KMS-11 (cell line): ENCODE measurements around the gene SELENOI.

Experiments
- H2AFZ ChIP-seq: fragments of 200-600 bp; sonication (generic); 2 replicates; pipeline ENCODE4 v1.6.1; 2016; ENCODE audit warnings: antibody characterized with exemption, mixed run types, low read depth
- H3K27ac ChIP-seq: fragments of 200-600 bp; sonication (generic); 2 replicates; pipeline ENCODE4 v1.6.1; 2016; ENCODE audit warnings: mild to moderate bottlenecking, mixed run types
- H3K27me3 ChIP-seq: fragments of 200-600 bp; sonication (generic); 2 replicates; pipeline ENCODE4 v1.6.1; 2017; ENCODE audit warnings: mild to moderate bottlenecking, low read depth, mixed run types, moderate library complexity; ENCODE audit not compliant: insufficient read depth
- H3K36me3 ChIP-seq: fragments of 200-600 bp; sonication (generic); 2 replicates; pipeline ENCODE4 v1.6.1; 2017; ENCODE audit warnings: mild to moderate bottlenecking, mixed run types; ENCODE audit not compliant: insufficient read depth
- H3K4me1 ChIP-seq: fragments of 200-600 bp; sonication (generic); 2 replicates; pipeline ENCODE4 v1.6.1; 2016; ENCODE audit warnings: mild to moderate bottlenecking, low read depth, mixed run types; ENCODE audit not compliant: poor library complexity, severe bottlenecking
- H3K4me2 ChIP-seq: fragments of 200-600 bp; sonication (generic); 2 replicates; pipeline ENCODE4 v1.7.0; 2016; ENCODE audit warnings: mild to moderate bottlenecking, mixed run types
- H3K4me3 ChIP-seq: fragments of 200-600 bp; sonication (generic); IDR thresholded peaks from 2 replicates; pipeline ENCODE4 v1.6.1; 2017; ENCODE audit warnings: low read depth, low read length, mixed read lengths; ENCODE audit not compliant: insufficient read depth
- H3K79me2 ChIP-seq: fragments of 200-600 bp; sonication (generic); 2 replicates; pipeline ENCODE4 v1.6.1; 2016; ENCODE audit warnings: low read depth, mixed run types; ENCODE audit not compliant: insufficient read depth
- H3K9ac ChIP-seq: fragments of 200-600 bp; sonication (generic); 2 replicates; pipeline ENCODE4 v1.6.1; 2016; ENCODE audit warnings: mild to moderate bottlenecking, mixed run types
- H4K20me1 ChIP-seq: fragments of 200-600 bp; sonication (generic); 2 replicates; pipeline ENCODE4 v1.6.1; 2016; ENCODE audit warnings: mild to moderate bottlenecking, mixed run types; ENCODE audit not compliant: insufficient read depth
- TF ChIP-seq, protein P1 (sequence below): fragments of 200-600 bp; sonication (generic); conservative IDR thresholded peaks from 2 replicates; pipeline ENCODE4 v1.6.1; 2017; ENCODE audit warnings: low read depth, mild to moderate bottlenecking, antibody characterized with exemption, low read length, moderate library complexity, mixed read lengths

SELENOI gene

DNA sequence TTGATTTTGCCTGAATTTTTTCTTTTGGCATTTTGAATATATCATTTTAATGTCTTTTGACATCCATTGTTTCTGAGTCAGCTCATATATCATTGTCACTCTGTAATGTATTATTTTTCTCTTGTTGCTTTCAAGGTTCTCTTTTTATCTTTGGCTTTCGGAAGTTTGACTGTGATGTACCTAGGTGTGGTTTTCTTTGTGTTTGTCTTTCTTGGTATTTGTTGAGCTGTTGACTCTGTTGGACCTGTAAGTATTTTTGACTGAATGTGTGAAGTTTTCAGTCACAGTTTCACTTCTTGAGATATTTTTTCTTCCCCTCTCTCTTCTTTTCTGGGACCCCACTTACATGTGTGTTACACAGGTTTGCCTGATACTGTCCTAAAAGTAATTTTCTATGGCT lies 30.9 kb downstream of the SELENOI start:
- Histone ChIP-seq H3K9ac (no peak overlapping the region), H2AFZ (no peak overlapping the region), H3K4me3 (no peak overlapping the region), H3K4me2 (no peak overlapping the region), H3K4me1 (no peaks in the 10 kb centered on the region), H3K27ac (no peak overlapping the region), H3K36me3 (no peaks in the 10 kb centered on the region), H3K27me3 (no peaks in the 10 kb centered on the region), H3K79me2 (no peaks in the 10 kb centered on the region), H4K20me1 (no peaks in the 10 kb centered on the region)
- TF ChIP-seq, protein P1, sequence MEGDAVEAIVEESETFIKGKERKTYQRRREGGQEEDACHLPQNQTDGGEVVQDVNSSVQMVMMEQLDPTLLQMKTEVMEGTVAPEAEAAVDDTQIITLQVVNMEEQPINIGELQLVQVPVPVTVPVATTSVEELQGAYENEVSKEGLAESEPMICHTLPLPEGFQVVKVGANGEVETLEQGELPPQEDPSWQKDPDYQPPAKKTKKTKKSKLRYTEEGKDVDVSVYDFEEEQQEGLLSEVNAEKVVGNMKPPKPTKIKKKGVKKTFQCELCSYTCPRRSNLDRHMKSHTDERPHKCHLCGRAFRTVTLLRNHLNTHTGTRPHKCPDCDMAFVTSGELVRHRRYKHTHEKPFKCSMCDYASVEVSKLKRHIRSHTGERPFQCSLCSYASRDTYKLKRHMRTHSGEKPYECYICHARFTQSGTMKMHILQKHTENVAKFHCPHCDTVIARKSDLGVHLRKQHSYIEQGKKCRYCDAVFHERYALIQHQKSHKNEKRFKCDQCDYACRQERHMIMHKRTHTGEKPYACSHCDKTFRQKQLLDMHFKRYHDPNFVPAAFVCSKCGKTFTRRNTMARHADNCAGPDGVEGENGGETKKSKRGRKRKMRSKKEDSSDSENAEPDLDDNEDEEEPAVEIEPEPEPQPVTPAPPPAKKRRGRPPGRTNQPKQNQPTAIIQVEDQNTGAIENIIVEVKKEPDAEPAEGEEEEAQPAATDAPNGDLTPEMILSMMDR: no peak

DNA sequence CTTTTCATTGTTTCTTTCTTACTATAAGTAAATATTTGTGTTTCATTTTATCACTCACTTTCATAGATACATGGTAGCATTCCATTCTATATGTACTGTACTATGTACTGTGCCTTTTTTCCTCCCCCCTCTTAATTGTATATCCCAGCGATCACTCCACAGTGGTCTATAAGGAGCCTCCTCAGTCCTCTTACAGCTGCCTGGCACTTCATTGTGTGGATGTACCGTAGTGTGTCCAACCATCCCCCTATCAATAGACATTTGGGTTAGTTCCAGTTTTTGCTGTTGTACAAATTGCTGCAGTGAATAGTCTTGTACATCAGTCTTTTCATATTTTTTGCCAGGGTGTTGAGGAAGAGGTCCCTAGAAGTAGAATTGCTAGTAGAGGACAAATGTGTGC lies 34.3 kb downstream of the SELENOI start:
- Histone ChIP-seq H3K36me3 (no peaks in the 10 kb centered on the region), H3K9ac (no peak overlapping the region), H3K4me3 (no peak overlapping the region), H3K27ac (no peak overlapping the region), H4K20me1 (no peaks in the 10 kb centered on the region), H3K79me2 (no peaks in the 10 kb centered on the region), H3K4me1 (peaks cover 4% of the 10 kb centered on the region), H2AFZ (no peak overlapping the region), H3K4me2 (no peak overlapping the region), H3K27me3 (no peaks in the 10 kb centered on the region)
- TF ChIP-seq, protein P1: no peak

DNA sequence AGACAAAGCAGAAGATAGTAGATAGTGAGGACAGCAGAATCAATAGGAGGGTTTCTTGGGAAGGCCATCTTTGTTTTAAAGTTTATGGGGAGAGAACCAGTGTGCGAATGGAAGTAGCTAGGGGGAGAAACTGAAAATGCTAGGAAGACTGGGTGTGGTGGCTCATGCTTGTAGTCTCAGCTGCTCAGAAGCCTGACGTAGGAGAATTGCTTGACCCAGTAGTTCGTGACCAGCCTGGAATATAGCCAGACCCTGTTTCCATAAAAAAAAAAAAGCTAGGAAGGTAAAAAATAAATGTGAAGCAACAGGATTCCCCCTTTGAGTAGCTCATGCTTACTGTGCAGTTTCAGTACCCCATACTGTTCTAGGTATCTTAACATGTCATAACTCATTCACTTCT lies 36.6 kb downstream of the SELENOI start:
- Histone ChIP-seq H3K9ac (no peak overlapping the region), H3K4me2 (no peak overlapping the region), H3K36me3 (no peaks in the 10 kb centered on the region), H3K4me3 (no peak overlapping the region), H3K27me3 (no peaks in the 10 kb centered on the region), H2AFZ (no peak overlapping the region), H3K79me2 (no peaks in the 10 kb centered on the region), H3K4me1 (peaks cover 4% of the 10 kb centered on the region), H4K20me1 (no peaks in the 10 kb centered on the region), H3K27ac (no peak overlapping the region)
- TF ChIP-seq, protein P1: no peak

DNA sequence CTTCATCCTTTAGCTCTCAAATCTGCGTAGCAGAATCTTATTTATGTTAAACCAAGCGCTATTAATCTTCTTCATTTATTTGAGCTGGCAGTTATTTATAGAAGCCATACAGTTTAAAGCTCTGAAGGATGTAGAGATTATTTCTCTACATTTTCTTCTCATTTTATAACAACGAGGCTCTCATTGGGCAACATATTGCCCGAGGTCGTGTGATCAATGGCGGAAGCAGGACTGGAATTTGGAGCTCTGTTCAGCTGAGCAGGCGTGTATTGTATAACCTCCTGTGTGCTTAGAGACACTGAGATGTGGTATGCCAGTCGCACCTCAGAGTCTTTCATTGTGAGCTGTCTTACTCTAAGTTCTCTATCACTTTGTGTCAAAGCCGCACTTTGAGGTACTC lies 38.2 kb downstream of the SELENOI start:
- H3K27me3 ChIP-seq: no peaks in the 10 kb centered on the region
- no peaks in the 10 kb centered on the region for H4K20me1 ChIP-seq
- no peak overlapping the region for H3K4me2 ChIP-seq
- H3K4me1 ChIP-seq: peaks cover 4% of the 10 kb centered on the region
- H3K9ac ChIP-seq: no peak overlapping the region
- TF ChIP-seq, protein P1: no peak
- no peak overlapping the region for H2AFZ ChIP-seq
- no peak overlapping the region for H3K27ac ChIP-seq
- H3K36me3 ChIP-seq: no peaks in the 10 kb centered on the region; the same call in 1 of the 2 replicates
- no peaks in the 10 kb centered on the region for H3K79me2 ChIP-seq
- no peak overlapping the region for H3K4me3 ChIP-seq
